Activated CD4-positive, alpha-beta T cell treated with anti-CD3 and anti-CD28 coated beads, Interleukin-2, amount 50 U/mL, for 24 hours (primary cell): Measurements from ENCODE around the gene MAML1.

ENCODE experiments used
- DNase-seq, 2 donors: peaks; one replicate each; pipeline ENCODE4 v3.0.0-alpha.2; 2020; ENCODE audit warnings: low read depth in 1 of 2, low spot score in 1 of 2

MAML1 gene

GRCh38 chr5:179820483-179821297 lies 88.1 kb downstream of the MAML1 start, which contains the start of gene SQSTM1:
TSS of gene SQSTM1 (plus strand) at chr5:179820905. CDS start at chr5:179820937, 32 bp downstream.
- DNase-seq: peak; percentile 64 to 66

GRCh38 chr5:179821298-179822058 lies 88.9 kb downstream of the MAML1 start:
- peak in 1 of 2 donors; percentile 75 for DNase-seq

GRCh38 chr5:179822059-179822432 lies 89.4 kb downstream of the MAML1 start:
- no peak for DNase-seq

- DNase-seq: no peak
Measured at GRCh38 chr5:179822444-179822990, 89.9 kb downstream of the MAML1 start.

GRCh38 chr5:179823937-179824744 lies 91.5 kb downstream of the MAML1 start:
- no peak for DNase-seq

- no peak for DNase-seq
Measured at GRCh38 chr5:179824745-179825112, 92.1 kb downstream of the MAML1 start.

GRCh38 chr5:179825655-179826182 lies 93.1 kb downstream of the MAML1 start:
- no peak for DNase-seq
